HG03060 (cell line): ENCODE results near the gene DUSP6.

Source experiments
- ATAC-seq: cut with Tn5 transposase; IDR thresholded peaks from one replicate; pipeline ENCODE4 v1.9.1; 2021; ENCODE audit warnings: low read depth, moderate number of reproducible peaks; ENCODE audit not compliant: unreplicated experiment

Gene DUSP6, protein sequence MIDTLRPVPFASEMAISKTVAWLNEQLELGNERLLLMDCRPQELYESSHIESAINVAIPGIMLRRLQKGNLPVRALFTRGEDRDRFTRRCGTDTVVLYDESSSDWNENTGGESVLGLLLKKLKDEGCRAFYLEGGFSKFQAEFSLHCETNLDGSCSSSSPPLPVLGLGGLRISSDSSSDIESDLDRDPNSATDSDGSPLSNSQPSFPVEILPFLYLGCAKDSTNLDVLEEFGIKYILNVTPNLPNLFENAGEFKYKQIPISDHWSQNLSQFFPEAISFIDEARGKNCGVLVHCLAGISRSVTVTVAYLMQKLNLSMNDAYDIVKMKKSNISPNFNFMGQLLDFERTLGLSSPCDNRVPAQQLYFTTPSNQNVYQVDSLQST

DNA sequence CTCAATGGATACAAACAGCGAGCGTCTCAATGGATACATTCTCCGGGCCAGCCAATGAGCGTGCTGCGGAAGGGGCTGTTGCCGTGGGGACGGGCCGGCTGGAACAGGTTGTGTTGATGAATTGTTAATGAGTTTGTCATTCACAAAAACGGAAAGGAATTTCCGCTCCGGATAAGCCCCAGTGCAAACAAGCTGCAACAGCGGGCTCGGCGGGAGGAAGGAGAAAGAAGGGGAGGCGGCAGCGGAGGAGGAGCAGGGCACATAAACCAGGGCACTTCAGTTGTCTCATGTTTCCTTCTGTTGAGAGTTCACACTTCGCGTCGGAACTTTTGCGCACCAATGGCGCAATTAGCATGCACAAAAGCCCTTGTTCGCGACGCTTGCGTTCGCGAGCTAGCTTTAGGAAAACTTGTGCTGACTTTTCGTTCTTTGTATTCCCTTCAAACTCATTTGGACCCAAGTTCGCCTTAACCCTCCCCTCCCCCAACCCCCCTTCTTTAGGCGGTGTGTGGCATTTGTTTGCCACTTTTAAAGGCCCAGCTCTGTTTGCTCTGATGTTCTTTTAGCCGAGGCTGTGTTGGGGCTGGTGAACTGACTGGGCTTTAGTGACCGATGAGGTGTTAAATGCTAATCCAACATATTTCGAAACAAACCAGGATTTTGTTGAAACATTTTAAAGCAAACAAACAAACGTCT is at the start of gene DUSP6:
DUSP6 (minus strand) TSS at position 10 of the 696 bp plus-strand sequence. CDS start 462 bp downstream, outside the sequence.
- no peak for ATAC-seq

DNA sequence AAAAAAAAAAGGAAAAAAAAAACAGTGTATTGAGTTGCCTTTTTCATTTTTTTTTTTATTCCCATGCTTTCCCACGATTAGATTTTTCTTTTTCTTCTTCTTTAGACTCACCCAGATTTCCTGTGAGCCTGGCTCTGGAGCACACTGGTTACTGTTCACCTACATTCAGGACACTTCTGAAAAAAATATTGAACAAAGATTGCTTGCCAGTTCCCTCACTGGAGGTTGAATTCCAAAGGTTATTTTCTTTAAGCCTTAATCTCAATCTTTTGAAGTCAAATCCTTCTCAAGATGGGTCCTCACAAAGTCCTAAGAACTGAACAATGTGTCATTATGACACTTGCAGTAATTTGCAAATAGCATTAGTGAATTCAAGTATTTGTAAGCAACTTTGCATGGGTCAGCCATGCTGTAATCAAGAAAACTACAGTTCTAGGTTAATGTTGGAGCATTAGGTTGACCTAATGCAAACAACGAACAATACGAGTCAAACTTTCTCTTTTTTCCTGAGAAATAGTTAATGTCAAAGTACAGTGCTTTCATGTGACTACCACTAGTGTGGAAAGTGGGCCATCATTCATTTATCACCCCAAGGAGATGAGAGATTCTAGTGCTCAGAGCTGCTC is 49.2 kb upstream of the DUSP6 start:
- ATAC-seq, result no peak

DNA sequence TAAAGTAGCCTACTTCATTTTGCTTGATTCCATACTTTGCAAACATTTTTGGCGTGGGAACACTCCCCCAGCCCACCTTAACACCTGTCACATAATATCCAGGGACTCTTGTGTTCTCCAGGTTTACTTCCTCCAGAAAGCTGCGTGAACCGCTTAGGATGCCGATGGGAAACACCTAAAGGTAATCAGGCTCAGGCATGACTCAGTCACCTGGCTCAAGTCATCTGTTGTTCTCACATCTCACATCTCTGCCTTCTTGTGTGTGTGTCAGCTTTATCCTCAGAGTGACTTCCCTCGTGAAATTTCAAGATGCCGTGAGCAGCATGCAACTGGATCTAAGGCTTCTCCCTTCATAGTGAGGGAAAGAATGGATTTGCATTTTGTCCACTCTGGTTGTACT is 48.1 kb upstream of the DUSP6 start:
- ATAC-seq, result no peak

DNA sequence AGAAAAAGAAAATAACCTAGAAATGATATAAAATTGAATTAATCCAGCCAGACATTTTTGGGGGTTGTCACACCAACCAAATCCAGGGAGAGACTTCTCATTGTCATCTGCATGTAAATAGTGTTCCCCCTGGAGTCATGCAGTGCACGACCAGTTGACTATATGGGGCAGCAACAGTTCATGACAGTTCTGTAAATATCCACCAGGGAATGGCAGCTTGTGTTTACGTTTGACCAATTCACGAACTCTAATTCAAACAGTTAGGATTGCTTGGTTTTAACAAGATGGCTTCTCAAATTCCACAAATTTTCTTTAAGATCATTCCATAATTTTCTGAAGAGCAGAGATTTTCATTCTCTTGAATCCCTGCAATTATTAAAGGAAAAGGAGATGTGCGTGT is 43.4 kb upstream of the DUSP6 start:
- ATAC-seq, result no peak

DNA sequence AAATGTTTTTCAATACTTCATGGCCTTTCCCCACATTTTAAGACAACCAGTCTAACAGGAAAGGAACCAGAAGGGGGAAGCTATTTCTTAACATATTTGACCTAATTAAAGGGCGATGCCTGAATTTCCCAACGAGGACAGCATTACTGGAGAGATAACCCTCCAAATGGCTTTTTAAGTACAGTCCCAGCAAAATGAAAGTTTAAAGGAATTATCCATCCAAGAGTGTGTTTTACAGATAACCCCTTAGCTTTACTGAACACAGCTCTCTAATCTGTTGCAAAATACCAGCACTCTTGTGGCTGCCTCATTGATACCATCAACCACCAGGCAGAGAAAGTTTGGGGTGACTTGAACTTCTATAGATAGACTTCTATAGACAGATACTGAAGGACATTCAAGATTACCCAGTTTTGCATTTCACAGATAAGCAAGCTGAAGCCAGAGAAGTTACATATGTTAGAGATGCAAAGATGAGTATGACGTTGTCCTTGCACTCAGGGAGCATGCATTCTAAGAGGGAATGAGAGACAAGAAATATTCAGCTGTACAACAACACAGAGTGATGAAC is 41.3 kb upstream of the DUSP6 start:
- no peak for ATAC-seq

DNA sequence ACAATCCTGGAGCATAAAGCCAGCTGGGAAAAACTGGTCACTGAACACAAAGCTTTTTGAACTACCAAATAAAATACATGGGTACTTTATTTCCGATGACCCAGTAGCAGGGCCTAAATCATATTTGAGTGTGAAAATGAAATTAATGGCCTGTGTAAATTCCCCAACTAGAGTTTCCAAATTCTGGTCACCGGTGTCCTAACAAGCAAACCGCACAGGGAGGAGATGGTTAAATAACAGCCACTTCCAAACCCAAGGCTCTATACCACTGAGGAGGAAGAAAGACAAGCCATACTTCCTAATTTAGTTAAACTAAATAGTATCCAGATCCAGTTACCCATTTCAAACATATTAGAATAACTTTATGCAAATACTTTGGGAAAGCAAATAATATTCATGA is 40.1 kb upstream of the DUSP6 start:
- ATAC-seq, result no peak

DNA sequence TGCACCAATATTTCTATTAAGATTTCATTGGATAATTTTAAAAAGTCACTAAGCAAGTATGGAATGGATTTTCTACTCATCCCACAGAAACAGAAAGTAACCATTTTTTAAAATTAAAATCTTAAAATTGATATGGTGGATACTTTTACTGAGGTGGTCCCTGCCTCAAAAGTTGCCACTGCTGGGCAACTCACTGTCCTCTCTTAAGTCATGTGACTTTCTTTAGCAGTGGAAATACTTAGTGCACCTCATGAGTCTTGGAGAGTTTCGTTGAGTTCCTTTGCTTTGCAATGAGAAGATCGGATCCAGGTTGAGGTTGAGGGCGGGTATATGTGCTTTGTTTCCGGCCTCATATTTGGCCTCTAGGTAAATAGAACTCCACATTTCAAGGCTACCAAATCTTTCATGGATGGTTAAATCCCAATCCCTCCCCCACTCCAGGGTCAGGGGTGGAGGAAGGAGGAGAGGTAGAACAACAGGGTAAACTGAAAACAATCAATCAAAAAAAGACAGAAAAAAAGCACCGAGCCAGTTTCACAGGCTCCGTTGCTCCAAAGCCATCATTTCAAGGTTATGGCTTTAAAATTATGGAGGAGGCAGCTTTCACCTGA is 39.5 kb upstream of the DUSP6 start:
- no peak for ATAC-seq

DNA sequence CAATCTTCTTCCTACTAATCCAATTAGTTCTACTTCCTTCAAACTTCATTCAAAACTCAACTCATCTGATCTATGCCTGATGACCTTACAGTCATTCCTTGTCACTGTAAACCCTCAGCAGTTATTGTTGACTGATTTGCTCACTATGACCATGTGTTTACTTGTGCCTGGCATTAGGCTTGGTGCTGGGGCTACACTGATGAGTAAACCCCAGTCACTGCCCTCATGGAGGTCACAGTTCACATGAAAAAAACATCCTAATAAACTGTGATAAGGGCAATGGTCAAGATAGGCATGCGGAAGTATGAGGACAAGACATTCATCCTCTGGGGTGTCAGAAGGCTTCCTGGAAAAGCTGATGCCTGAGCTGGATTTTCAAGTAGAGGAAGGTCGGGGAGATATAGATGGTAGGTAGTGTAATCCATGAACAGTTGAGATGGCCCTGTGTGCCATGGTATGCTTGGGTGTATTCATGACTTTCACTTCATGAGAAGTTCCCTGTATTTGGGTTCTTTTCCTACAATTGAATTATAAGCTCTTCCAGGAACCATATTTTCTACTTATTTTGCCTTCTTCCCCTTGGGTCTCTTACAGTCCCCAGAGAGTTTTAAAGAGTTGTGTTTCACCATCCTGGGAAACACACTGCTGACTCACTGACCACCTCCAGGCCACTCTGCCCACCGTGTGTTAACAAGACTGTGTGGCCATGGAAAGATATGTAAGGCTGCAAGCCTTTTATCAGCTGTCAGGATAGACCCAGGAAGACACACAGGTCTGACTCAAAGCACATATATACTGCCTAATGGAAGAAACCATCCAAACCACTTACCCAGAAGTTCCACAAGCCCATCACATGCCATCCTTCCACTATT is 38.7 kb upstream of the DUSP6 start:
- ATAC-seq, result no peak

DNA sequence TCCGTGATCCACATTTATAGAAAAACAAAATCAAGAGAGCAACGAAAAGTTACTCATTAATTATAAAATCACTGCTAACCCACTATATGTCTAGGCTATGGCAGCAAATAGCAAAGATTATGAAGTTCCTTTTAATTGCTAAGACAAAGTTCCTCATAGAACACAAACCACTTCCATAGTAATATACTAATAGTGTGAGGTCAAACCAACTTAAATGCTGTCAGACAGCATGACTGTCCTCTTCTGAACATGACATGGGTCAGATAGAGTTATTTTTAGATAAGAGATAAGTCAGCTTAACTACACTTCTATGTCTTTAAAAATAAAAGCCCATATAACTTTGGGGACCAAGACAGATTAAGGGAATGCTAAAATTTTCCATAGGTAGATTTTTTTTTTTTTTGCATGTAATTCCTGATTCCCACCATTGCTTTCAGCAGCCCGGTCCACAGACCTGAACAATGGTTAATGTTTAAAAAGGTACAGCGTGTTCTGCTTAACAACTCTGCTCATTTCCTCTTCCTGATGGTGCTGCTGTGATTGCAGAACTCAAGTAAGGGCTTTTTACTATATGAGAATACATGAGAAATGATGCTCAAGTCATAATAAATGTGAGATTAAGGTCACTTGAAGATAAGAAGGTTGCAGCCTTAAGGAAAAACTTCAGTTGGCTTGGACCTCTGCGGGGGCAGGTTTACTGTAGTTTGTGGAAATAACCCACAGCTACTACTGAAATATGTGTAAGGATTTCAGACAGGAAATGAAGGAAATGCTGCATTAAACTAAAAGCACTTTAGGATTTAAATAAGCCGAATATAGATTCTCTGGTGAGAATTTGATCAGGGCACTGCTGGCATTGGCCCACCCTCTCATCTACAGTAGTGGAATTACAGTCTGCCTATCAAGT is 37.7 kb upstream of the DUSP6 start:
- ATAC-seq, result no peak

DNA sequence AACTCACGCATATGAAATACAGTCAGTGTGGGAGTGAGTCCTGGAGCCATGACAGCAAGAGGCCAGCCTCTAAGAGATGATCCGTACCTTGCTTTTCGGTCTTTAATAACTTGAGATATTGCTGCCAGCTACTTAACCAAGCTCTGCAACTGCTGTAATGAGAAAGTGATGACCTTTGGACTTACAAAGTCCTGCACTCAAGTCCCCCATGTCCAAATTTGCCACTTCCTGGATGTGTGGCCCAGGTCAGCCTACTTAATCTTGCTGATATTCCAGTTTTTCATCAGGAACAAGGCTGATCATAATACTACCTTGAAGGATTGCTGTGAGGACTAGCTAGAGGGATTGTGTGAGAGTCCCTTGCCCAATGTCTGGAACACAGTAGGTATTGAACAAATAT is 33.8 kb upstream of the DUSP6 start:
- ATAC-seq, result no peak

DNA sequence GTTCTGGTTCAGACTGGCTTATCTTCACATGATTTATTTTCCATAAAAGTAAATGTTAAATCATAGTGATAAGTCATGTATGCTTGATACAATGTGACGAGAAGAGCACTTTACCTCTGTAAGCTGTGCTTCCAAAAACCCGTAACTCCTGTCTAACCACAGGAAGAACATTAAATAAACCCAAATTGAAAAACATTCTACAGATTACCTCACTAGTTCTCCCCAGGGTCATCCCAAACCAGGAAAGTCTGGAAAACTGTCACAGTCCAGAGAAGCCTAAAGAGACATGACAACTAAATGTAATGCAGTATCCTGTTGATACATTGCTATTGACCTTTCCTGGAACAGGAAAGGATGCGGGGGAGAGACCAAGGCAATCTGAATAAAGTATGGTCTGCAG is 32.5 kb upstream of the DUSP6 start:
- no peak for ATAC-seq

DNA sequence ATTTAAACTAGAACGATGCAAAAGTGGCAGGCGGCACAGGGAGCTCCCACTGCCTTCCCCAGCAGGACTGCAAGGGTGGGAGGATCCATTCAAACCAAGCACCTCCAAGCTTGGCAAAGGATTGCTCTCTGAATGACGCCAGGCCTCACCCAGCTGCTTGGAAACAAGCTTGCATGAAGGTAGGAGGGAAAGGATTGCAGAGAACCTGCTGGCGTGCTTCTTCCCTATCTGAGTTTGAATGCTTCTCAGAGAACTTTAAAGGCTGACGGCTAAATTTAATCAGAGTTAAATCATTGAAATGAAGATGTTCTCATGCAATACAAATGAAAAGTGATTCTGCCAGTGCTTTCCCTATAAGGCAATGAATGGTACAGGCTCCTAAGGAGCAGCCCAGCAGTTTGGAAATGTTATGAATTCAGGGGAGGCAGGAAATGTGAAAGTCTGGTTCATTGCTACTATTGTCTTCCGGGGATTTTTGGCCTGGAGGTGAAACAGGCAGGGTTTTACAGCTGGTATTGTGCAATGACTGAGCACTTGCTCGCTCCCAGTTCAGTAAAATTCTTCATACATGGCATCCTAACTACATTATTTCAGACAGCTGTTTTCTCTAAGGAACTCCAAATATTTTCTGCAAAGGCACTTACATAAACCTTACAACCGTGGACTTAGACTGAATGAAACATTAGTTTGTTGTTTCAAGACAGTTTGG is 31.9 kb upstream of the DUSP6 start:
- ATAC-seq, result no peak

DNA sequence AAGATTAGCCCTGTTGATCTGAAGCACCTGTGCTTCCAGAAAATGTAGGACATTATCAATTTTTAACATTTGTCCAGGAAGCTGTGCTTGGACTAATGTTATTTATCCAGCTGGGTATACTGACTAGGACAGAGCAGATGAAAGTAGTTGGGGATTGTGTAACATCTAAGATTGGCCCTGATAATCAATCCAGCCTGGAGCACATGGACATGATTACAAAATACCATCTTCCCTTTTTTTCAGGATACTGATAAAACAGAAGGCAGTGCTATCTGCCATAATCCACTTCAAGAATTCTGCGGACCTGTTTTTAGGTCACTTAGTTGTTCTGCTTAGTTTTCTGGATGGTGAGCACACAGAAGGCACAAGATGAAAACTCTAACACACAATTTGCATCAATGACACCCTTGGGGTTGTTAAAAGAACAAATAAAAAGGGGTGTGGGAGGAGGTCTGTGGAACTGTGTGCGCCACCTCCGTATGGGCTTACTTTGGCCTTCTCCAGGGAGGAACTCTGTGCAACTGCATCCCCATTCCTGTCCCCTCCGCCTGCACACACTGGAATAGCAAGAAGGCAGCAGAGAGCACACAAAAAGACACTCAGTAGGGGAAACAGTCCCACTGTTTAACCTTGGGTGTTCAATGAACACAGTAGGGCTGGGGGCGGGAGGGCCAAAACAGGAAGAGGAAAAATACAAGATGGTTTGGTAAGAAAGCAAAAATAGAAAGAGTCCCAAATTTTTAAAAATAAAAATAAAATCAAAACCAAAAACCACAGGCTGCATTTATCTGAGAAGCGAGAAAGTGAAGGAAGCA is 31.1 kb upstream of the DUSP6 start:
- no peak for ATAC-seq

DNA sequence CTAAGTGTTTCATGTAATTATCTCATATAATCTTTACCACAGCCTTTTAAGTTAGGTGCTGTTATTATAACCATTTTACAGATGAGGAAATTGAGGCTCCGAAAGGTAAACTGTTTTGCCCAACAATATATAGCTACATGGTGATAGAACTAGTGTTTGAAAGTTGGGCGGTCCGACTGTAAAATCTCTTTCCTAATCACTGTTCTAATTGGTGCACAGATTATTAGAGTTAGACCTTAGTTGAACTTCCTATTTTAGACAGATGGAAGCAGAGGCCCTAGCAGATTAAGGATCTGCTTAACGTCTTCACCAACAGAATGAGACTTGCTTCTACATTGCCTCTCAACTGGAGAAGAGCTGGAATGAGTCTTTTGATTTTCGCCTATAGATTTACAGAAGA is 30.0 kb upstream of the DUSP6 start:
- ATAC-seq, result no peak

DNA sequence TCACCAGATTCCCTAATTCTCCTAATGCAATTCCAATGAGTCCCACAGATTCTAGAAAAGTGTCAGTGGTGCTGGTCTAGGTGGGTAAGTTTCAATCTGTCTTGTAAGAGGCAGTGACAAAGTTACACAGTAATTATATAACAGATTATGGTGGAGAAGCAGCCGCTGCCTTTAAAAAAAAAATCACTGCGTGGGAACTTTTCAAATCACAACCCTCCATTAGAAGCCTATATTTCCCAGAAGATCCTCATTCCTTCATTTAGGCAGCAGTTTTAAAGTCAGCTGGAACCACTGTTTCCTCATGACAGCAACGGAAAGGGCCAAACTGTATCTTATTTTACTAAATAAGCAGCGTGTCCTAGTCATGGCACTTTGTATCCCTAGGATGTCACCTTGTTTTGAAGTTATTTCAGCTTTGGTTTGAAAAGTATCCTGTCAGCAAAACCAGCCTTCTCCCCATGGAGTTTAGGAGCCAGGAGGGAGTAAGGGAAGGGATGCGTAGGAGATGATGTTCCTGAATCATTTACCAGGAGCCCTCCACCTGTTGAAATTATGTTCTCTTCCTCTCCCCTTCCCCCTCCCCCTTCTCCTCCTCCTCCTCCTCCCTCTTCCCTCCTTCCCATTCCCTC is 27.7 kb upstream of the DUSP6 start:
- no peak for ATAC-seq

DNA sequence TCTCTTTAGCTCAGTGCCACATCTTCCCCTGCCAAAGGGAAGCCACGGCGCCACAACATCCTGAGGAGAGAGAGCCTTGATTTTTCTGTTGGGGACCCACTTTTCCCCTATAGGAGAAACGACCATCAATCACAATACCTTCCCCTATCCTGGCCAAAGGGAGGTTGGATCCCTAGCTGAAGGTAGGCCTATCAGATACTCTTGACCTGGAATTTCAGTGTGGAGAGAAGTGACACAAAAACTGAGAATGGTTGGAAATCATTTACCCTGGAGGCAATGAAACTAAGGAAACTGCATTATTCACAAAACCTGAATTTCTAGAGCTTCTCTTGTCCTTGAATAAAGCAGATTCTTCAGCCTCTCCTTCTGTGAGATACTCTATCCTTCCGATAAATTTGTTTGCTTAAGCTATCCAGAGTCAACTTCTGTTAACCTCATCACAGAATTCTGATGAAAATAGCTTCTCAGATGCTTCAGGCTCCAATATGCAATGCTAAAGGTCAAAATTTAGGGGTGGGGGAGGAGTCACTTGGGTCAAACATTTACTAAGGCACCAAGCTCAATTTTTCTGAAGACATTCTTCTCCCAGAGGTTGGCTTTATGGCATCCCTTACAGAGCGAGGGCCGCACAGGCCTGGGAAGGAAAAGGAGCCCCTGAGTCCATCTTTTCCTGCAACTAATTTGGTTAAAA is 27.0 kb upstream of the DUSP6 start:
- ATAC-seq, result no peak

DNA sequence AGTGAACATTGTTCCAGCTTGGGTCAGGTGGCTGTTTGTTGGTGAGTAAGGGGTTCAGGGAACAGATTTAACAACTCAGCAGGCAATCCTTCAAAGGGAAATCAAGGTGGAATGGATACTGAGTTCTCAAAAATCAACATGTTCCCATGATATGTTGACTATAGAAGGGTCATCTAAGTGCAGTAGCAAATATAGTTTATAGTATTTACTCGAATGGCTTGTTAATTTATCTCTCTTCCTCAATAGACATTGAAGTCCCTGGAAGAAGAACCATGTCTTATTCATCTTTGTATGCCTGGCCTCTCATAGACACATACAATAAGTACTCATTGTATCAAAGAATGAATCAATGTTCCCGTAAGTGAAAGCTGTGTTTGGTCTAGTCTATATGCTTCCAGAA is 24.5 kb upstream of the DUSP6 start:
- no peak for ATAC-seq
